ENCODE measurements around the gene COL4A5.

COL4A5 gene

GRCh38 chrX:108642273-108642628, 202.6 kb downstream of the COL4A5 start:
- DNase-seq = no peak

GRCh38 chrX:108664701-108665100, 225.1 kb downstream of the COL4A5 start:
- DNase-seq = no peak

- DNase-seq = no peak
Measured at GRCh38 chrX:108666101-108666500, 226.5 kb downstream of the COL4A5 start.

GRCh38 chrX:108671526-108671925, 231.9 kb downstream of the COL4A5 start:
- no peak for DNase-seq

- no peak for DNase-seq
Measured at GRCh38 chrX:108696690-108697089, 257.1 kb downstream of the COL4A5 start.

GRCh38 chrX:108699368-108699767, 259.7 kb downstream of the COL4A5 start:
- no peak for DNase-seq

GRCh38 chrX:108701633-108702032, 262.0 kb downstream of the COL4A5 start:
- no peak for DNase-seq

GRCh38 chrX:108702530-108702929, 262.9 kb downstream of the COL4A5 start:
- no peak for DNase-seq

- no peak for DNase-seq
Measured at GRCh38 chrX:108704839-108705238, 265.2 kb downstream of the COL4A5 start.

GRCh38 chrX:108712886-108713285, 273.2 kb downstream of the COL4A5 start:
- DNase-seq = no peak

- DNase-seq = no peak
Measured at GRCh38 chrX:108722561-108722960, 282.9 kb downstream of the COL4A5 start.

- no peak for DNase-seq
Measured at GRCh38 chrX:108726748-108727147, 287.1 kb downstream of the COL4A5 start.

- DNase-seq = no peak
Measured at GRCh38 chrX:108731153-108731552, 291.5 kb downstream of the COL4A5 start.

- no peak for DNase-seq
Measured at GRCh38 chrX:108732630-108733321, 293.1 kb downstream of the COL4A5 start.

- no peak for DNase-seq
Measured at GRCh38 chrX:108734426-108734825, 294.8 kb downstream of the COL4A5 start.

- no peak for DNase-seq
Measured at GRCh38 chrX:108735091-108735678, 295.5 kb downstream of the COL4A5 start.

GRCh38 chrX:108735679-108736508, 296.3 kb downstream of the COL4A5 start:
- no peak for DNase-seq

- DNase-seq = no peak
Measured at GRCh38 chrX:108736509-108737479, 297.2 kb downstream of the COL4A5 start, which contains the start of gene IRS4. TSS of gene IRS4 (minus strand) at chrX:108736563.

GRCh38 chrX:108737754-108738153, 298.1 kb downstream of the COL4A5 start:
- no peak for DNase-seq

GRCh38 chrX:108740299-108740774, 300.7 kb downstream of the COL4A5 start:
- DNase-seq = no peak
